K562 (cell line): ENCODE results near the gene RBPJ. TPM values are rescaled to one million over a fixed set of nuclear protein-coding genes. Genes with fewer than 3 reads are reported as not detected.

Experiments
- ASH1L ChIP-seq: fragments of 450-650 bp; IDR thresholded peaks from 2 replicates; pipeline ENCODE4 v1.6.1; 2018; ENCODE audit warnings: borderline replicate concordance, mild to moderate bottlenecking, low read depth; ENCODE audit not compliant: partially characterized antibody
- ATF1 ChIP-seq, 2 experiments: fragments of 450-650 bp in 1 of 2; IDR thresholded peaks; 2 replicates each; pipeline ENCODE4 v1.6.1; 2016; ENCODE audit warnings: missing compliant biosample characterization in 1 of 2, missing genetic modification characterization in 1 of 2
- ATF3 ChIP-seq, 2 experiments: fragments of 450-650 bp in 1 of 2; sonication (generic) in 1 of 2; formaldehyde crosslinking in 1 of 2; IDR thresholded peaks in 1 of 2; conservative IDR thresholded peaks in 1 of 2; 2 replicates each; pipeline versions ENCODE4 v1.6.1 to v1.8.1; 2016 to 2023; ENCODE audit warnings: mild to moderate bottlenecking in 2 of 2, moderate library complexity in 2 of 2, inconsistent platforms in 1 of 2, missing genetic modification reagents in 1 of 2
- CBFA2T3 ChIP-seq: fragments of 450-650 bp; IDR thresholded peaks from 2 replicates; pipeline ENCODE4 v1.6.1; 2017
- CTCFL ChIP-seq: IDR thresholded peaks from 2 replicates; pipeline ENCODE4 v1.6.1; 2011; ENCODE audit warnings: borderline replicate concordance, low read depth, mild to moderate bottlenecking, moderate library complexity, low read length; ENCODE audit not compliant: insufficient read depth, poor library complexity, severe bottlenecking
- MITF ChIP-seq: IDR thresholded peaks from 2 replicates; pipeline ENCODE4 v1.6.1; 2014; ENCODE audit warnings: antibody characterized with exemption
- NFE2L1 ChIP-seq: fragments of 450-650 bp; IDR thresholded peaks from 2 replicates; pipeline ENCODE4 v1.6.1; 2016; ENCODE audit warnings: missing genetic modification characterization, low read depth, mild to moderate bottlenecking, missing compliant biosample characterization, moderate library complexity, borderline replicate concordance
- NR1H2 ChIP-seq: sonication (generic); formaldehyde crosslinking; IDR thresholded peaks from 2 replicates; pipeline ENCODE4 v1.4.0; 2020; ENCODE audit warnings: mild to moderate bottlenecking, missing genetic modification reagents
- RFX7 ChIP-seq: fragments of 250-450 bp; sonication (Bioruptor Pico); IDR thresholded peaks from 2 replicates; pipeline ENCODE4 v1.5.1; 2021; ENCODE audit warnings: mild to moderate bottlenecking
- SMAD1 ChIP-seq: fragments of 150-350 bp; IDR thresholded peaks from 2 replicates; pipeline ENCODE4 v1.6.1; 2014; ENCODE audit warnings: low read length, low read depth; ENCODE audit not compliant: partially characterized antibody
- USF2 ChIP-seq: sonication (generic); formaldehyde crosslinking; IDR thresholded peaks from 2 replicates; pipeline ENCODE4 v1.5.0; 2020; ENCODE audit warnings: missing genetic modification reagents
- ZFP30 ChIP-seq: fragments of 250-450 bp; sonication (Bioruptor Pico); IDR thresholded peaks from 2 replicates; pipeline ENCODE4 v1.8.0; 2022; ENCODE audit warnings: moderate library complexity, mild to moderate bottlenecking, inconsistent platforms, borderline replicate concordance
- ZFP91 ChIP-seq: sonication (generic); formaldehyde crosslinking; IDR thresholded peaks from 2 replicates; pipeline ENCODE4 v1.8.0; 2022; ENCODE audit warnings: mild to moderate bottlenecking, missing genetic modification reagents
- ZNF24 ChIP-seq: fragments of 450-650 bp; IDR thresholded peaks from 2 replicates; pipeline ENCODE4 v1.6.1; 2016
- ZNF263 ChIP-seq: sonication (generic); formaldehyde crosslinking; IDR thresholded peaks from 2 replicates; pipeline ENCODE4 v1.8.0; 2022; ENCODE audit warnings: mild to moderate bottlenecking, missing genetic modification reagents, borderline replicate concordance
- ZNF408 ChIP-seq: fragments of 250-450 bp; sonication (Bioruptor Pico); IDR thresholded peaks from 2 replicates; pipeline ENCODE4 v1.4.0; 2020; ENCODE audit warnings: low read depth, mild to moderate bottlenecking, moderate library complexity
- ZNF740 ChIP-seq, 3 experiments: fragments of 200-800 bp in 1 of 3; sonication (Bioruptor generic) in 1 of 3; sonication (generic) in 1 of 3; formaldehyde crosslinking in 1 of 3; IDR thresholded peaks; 2 replicates each; pipeline versions ENCODE4 v1.6.1 to v1.8.0; 2016 to 2022; ENCODE audit warnings: mild to moderate bottlenecking in 2 of 3, missing compliant biosample characterization in 2 of 3, missing genetic modification characterization in 2 of 3, missing genetic modification reagents in 1 of 3
- polyA plus RNA-seq, 8 experiments: library from polyadenylated mRNA; depleted of rRNA in 4 of 8; stranded (reverse) in 5 of 8; unstranded in 3 of 8; fragments of >200 nt; fragmentation: Nextera tagmentation in 2 of 8; fragmentation: Illumina TruSeq in 1 of 8; extraction: Ambion mirVana in 2 of 8; extraction: Trizol in 1 of 8; gene quantifications; 2 replicates each; pipeline versions ENCODE4 v1.2.1 to v1.2.3, GENCODE V29; 2011 to 2014; ENCODE audit warnings: inconsistent platforms in 1 of 8, missing spikeins in 1 of 8
- total RNA-seq, 7 experiments: library from RNA; depleted of rRNA in 6 of 7; stranded (reverse); fragments of >200 nt in 6 of 7; fragmentation: Illumina TruSeq in 2 of 7; extraction: Trizol in 2 of 7; gene quantifications; 2 replicates each; pipeline versions ENCODE4 v1.2.1 to v1.2.3, GENCODE V29; 2011 to 2021; ENCODE audit warnings: low replicate concordance in 1 of 7

Gene RBPJ
- total and polyA plus RNA-seq, 9 of the 15 experiments (the other 6 are each of a cell fraction or from before 2014, with no cell fraction given), result 17.2 to 49.4 (median 33.8) TPM

GRCh38 chr4:26320538-26321372 lies at the start of gene RBPJ (continued):
- no peak for TF ChIP-seq NFE2L1 (tag)
- no peak for TF ChIP-seq ZFP91 (CRISPR knock-in tag)
- no peak for TF ChIP-seq MITF
- TF ChIP-seq ASH1L, result no peak
- no peak for TF ChIP-seq CTCFL
- peak; percentile 9 for TF ChIP-seq ZNF740 (CRISPR knock-in tag; IDR thresholded peaks at IDR 0.05)
- TF ChIP-seq ZNF740 (tag; IDR thresholded peaks at IDR 0.05), result no peak
- TF ChIP-seq CBFA2T3, result 0 out of 2 replicates have a peak, but pooled peaks have one; percentile 4
- TF ChIP-seq ZNF408 (CRISPR knock-in tag), result no peak
- no peak for TF ChIP-seq RFX7
- TF ChIP-seq ZNF263 (CRISPR knock-in tag), result no peak
- TF ChIP-seq ATF3 (IDR thresholded peaks at IDR 0.05), result no peak
- no peak for TF ChIP-seq ATF3 (CRISPR knock-in tag; conservative IDR thresholded peaks at IDR 0.05)
- no peak for TF ChIP-seq ZFP30 (CRISPR knock-in tag)
- TF ChIP-seq ZNF24, result peak; percentile 17; the same call in 1 of the 2 replicates
- TF ChIP-seq USF2 (CRISPR knock-in tag), result no peak
- peak; percentile 45; the same call in 1 of the 2 replicates for TF ChIP-seq ATF1 (CRISPR knock-in tag; IDR thresholded peaks at IDR 0.05)
- TF ChIP-seq ATF1 (tag; IDR thresholded peaks at IDR 0.05), result peak; percentile 79
- no peak for TF ChIP-seq SMAD1
- TF ChIP-seq NR1H2 (CRISPR knock-in tag), result no peak
